IPS-20b (cell line): ENCODE data around the gene CD36.

Experiments
- H3K27ac ChIP-seq: one replicate; pipeline ENCODE4 v1.5.1; 2013; ENCODE audit warnings: low read length
- H3K27me3 ChIP-seq: 2 replicates; pipeline ENCODE4 v1.6.1; 2013; ENCODE audit warnings: mild to moderate bottlenecking, low read length, inconsistent platforms; ENCODE audit not compliant: insufficient read depth
- H3K36me3 ChIP-seq: 2 replicates; pipeline ENCODE4 v1.6.1; 2013; ENCODE audit warnings: low read depth, mild to moderate bottlenecking, inconsistent platforms, low read length, moderate library complexity; ENCODE audit not compliant: insufficient read depth
- H3K4me1 ChIP-seq: 2 replicates; pipeline ENCODE4 v1.6.1; 2013; ENCODE audit warnings: mild to moderate bottlenecking, control low read depth, inconsistent platforms, low read length, moderate library complexity; ENCODE audit not compliant: insufficient read depth
- H3K4me3 ChIP-seq: 2 replicates; pipeline ENCODE4 v1.5.1; 2013; ENCODE audit warnings: mild to moderate bottlenecking, low read length, inconsistent platforms
- H3K9ac ChIP-seq: 2 replicates; pipeline ENCODE4 v1.6.1; 2013; ENCODE audit warnings: low read depth, mild to moderate bottlenecking, inconsistent platforms, low read length, moderate library complexity
- H3K9me3 ChIP-seq: 2 replicates; pipeline ENCODE4 v1.6.1; 2013; ENCODE audit warnings: mild to moderate bottlenecking, low read depth, low read length, inconsistent platforms; ENCODE audit not compliant: insufficient read depth

Gene CD36

GRCh38 chr7:80678707-80679106 lies 40.3 kb downstream of the CD36 start:
- no peaks in the 10 kb centered on the region for H3K36me3 ChIP-seq
- no peaks in the 10 kb centered on the region for H3K4me1 ChIP-seq
- H3K9me3 ChIP-seq = no peaks in the 10 kb centered on the region
- H3K4me3 ChIP-seq = no peak overlapping the region
- H3K9ac ChIP-seq = no peak overlapping the region
- H3K27ac ChIP-seq = no peak overlapping the region
- H3K27me3 ChIP-seq = no peaks in the 10 kb centered on the region

GRCh38 chr7:80679921-80680907 lies 41.8 kb downstream of the CD36 start:
- Histone ChIP-seq H3K9ac (no peak overlapping the region), H3K4me3 (no peak overlapping the region), H3K4me1 (no peaks in the 10 kb centered on the region), H3K27ac (no peak overlapping the region), H3K36me3 (no peaks in the 10 kb centered on the region), H3K27me3 (no peaks in the 10 kb centered on the region), H3K9me3 (no peaks in the 10 kb centered on the region)

- no peaks in the 10 kb centered on the region for H3K27me3 ChIP-seq
- H3K4me1 ChIP-seq = no peaks in the 10 kb centered on the region
- H3K27ac ChIP-seq = no peak overlapping the region
- H3K9ac ChIP-seq = no peak overlapping the region
- H3K4me3 ChIP-seq = no peak overlapping the region
- no peaks in the 10 kb centered on the region for H3K9me3 ChIP-seq
- H3K36me3 ChIP-seq = no peaks in the 10 kb centered on the region
These were observed 42.9 kb downstream of the CD36 start for GRCh38 chr7:80681272-80681885.

- no peaks in the 10 kb centered on the region for H3K9me3 ChIP-seq
- no peak overlapping the region for H3K27ac ChIP-seq
- no peak overlapping the region for H3K9ac ChIP-seq
- H3K36me3 ChIP-seq = no peaks in the 10 kb centered on the region
- no peaks in the 10 kb centered on the region for H3K4me1 ChIP-seq
- H3K4me3 ChIP-seq = no peak overlapping the region
- no peaks in the 10 kb centered on the region for H3K27me3 ChIP-seq
These were observed 44.3 kb downstream of the CD36 start for GRCh38 chr7:80682744-80683143.

- Histone ChIP-seq H3K9ac (no peak overlapping the region), H3K27me3 (no peaks in the 10 kb centered on the region), H3K4me3 (no peak overlapping the region), H3K27ac (no peak overlapping the region), H3K4me1 (no peaks in the 10 kb centered on the region), H3K36me3 (no peaks in the 10 kb centered on the region), H3K9me3 (no peaks in the 10 kb centered on the region)
These were observed 48.1 kb downstream of the CD36 start for GRCh38 chr7:80686576-80686975.

- Histone ChIP-seq H3K36me3 (no peaks in the 10 kb centered on the region), H3K27me3 (no peaks in the 10 kb centered on the region), H3K4me1 (no peaks in the 10 kb centered on the region), H3K9me3 (no peaks in the 10 kb centered on the region), H3K9ac (no peak overlapping the region), H3K27ac (no peak overlapping the region), H3K4me3 (no peak overlapping the region)
These were observed 60.7 kb downstream of the CD36 start for GRCh38 chr7:80699045-80699638.

- Histone ChIP-seq H3K27me3 (no peaks in the 10 kb centered on the region), H3K4me1 (no peaks in the 10 kb centered on the region), H3K4me3 (no peak overlapping the region), H3K27ac (no peak overlapping the region), H3K36me3 (no peaks in the 10 kb centered on the region), H3K9ac (no peak overlapping the region), H3K9me3 (no peaks in the 10 kb centered on the region)
These were observed 61.3 kb downstream of the CD36 start for GRCh38 chr7:80699721-80700256.

GRCh38 chr7:80703272-80703671 lies 64.8 kb downstream of the CD36 start:
- H3K4me1 ChIP-seq = no peaks in the 10 kb centered on the region
- H3K9ac ChIP-seq = no peak overlapping the region
- no peak overlapping the region for H3K27ac ChIP-seq
- H3K36me3 ChIP-seq = no peaks in the 10 kb centered on the region
- no peaks in the 10 kb centered on the region for H3K27me3 ChIP-seq
- no peak overlapping the region for H3K4me3 ChIP-seq
- no peaks in the 10 kb centered on the region for H3K9me3 ChIP-seq

GRCh38 chr7:80705130-80705781 lies 66.8 kb downstream of the CD36 start:
- Histone ChIP-seq H3K4me3 (no peak overlapping the region), H3K27ac (no peak overlapping the region), H3K4me1 (no peaks in the 10 kb centered on the region), H3K36me3 (no peaks in the 10 kb centered on the region), H3K9ac (no peak overlapping the region), H3K27me3 (no peaks in the 10 kb centered on the region), H3K9me3 (no peaks in the 10 kb centered on the region)

GRCh38 chr7:80707318-80707717 lies 68.9 kb downstream of the CD36 start:
- Histone ChIP-seq H3K36me3 (no peaks in the 10 kb centered on the region), H3K9me3 (no peaks in the 10 kb centered on the region), H3K4me3 (no peak overlapping the region), H3K27me3 (no peaks in the 10 kb centered on the region), H3K27ac (no peak overlapping the region), H3K4me1 (no peaks in the 10 kb centered on the region), H3K9ac (no peak overlapping the region)

GRCh38 chr7:80708123-80708522 lies 69.7 kb downstream of the CD36 start:
- no peak overlapping the region for H3K4me3 ChIP-seq
- no peaks in the 10 kb centered on the region for H3K27me3 ChIP-seq
- H3K9ac ChIP-seq = no peak overlapping the region
- H3K27ac ChIP-seq = no peak overlapping the region
- no peaks in the 10 kb centered on the region for H3K9me3 ChIP-seq
- no peaks in the 10 kb centered on the region for H3K36me3 ChIP-seq
- H3K4me1 ChIP-seq = no peaks in the 10 kb centered on the region
